Stimulated activated CD8-positive, alpha-beta memory T cell treated with anti-CD3 and anti-CD28 coated beads, Interleukin-4, amount 100 ng/mL, for 24 hours (primary cell): ENCODE results near the gene KLC1.

Experiments used
- DNase-seq: peaks from one replicate; pipeline ENCODE4 v3.0.0-alpha.2; 2020; ENCODE audit warnings: low read depth

KLC1 gene

GRCh38 chr14:103721334-103722120 is 92.5 kb downstream of the KLC1 start:
- DNase-seq = no peak

GRCh38 chr14:103723748-103724081 is 94.7 kb downstream of the KLC1 start:
- DNase-seq = no peak

- no peak for DNase-seq
These were observed 95.1 kb downstream of the KLC1 start for GRCh38 chr14:103724116-103724515.

- no peak for DNase-seq
These were observed 96.1 kb downstream of the KLC1 start for GRCh38 chr14:103725001-103725682.

- no peak for DNase-seq
These were observed 96.9 kb downstream of the KLC1 start for GRCh38 chr14:103725739-103726395.

GRCh38 chr14:103726474-103726873 is 97.5 kb downstream of the KLC1 start:
- no peak for DNase-seq

GRCh38 chr14:103727313-103727980 is 98.4 kb downstream of the KLC1 start:
- no peak for DNase-seq

- DNase-seq = no peak
These were observed 99.1 kb downstream of the KLC1 start for GRCh38 chr14:103728141-103728540.

- no peak for DNase-seq
These were observed 99.7 kb downstream of the KLC1 start for GRCh38 chr14:103728721-103729120.

- no peak for DNase-seq
These were observed 100.8 kb downstream of the KLC1 start for GRCh38 chr14:103729496-103730448.

- DNase-seq = no peak
These were observed 101.6 kb downstream of the KLC1 start for GRCh38 chr14:103730490-103731035.

GRCh38 chr14:103731481-103731880 is 102.5 kb downstream of the KLC1 start:
- DNase-seq = no peak

GRCh38 chr14:103731916-103732867 is 103.2 kb downstream of the KLC1 start:
- no peak for DNase-seq

- DNase-seq = no peak
These were observed 104.0 kb downstream of the KLC1 start for GRCh38 chr14:103732868-103733620.

GRCh38 chr14:103733651-103734050 is 104.6 kb downstream of the KLC1 start:
- DNase-seq = no peak

- DNase-seq = no peak
These were observed 105.3 kb downstream of the KLC1 start for GRCh38 chr14:103734081-103734888.

- DNase-seq = no peak
These were observed 106.0 kb downstream of the KLC1 start for GRCh38 chr14:103735022-103735421.

- DNase-seq = no peak
These were observed 106.4 kb downstream of the KLC1 start for GRCh38 chr14:103735439-103735814.
